HEK293 (cell line): ENCODE results near the gene RNPS1.

ENCODE experiments used
- CTCF ChIA-PET: fragments of 350-600 bp; formaldehyde crosslinking; extraction: SDS; loops from one replicate; lab custom pipeline; 2021; ENCODE audit warnings: antibody characterized with exemption; lab: Yijun Ruan, JAX
- POLR2A ChIA-PET: fragments of 300-600 bp; formaldehyde crosslinking; extraction: SDS; loops from one replicate; lab custom pipeline; 2020; ENCODE audit warnings: antibody characterized with exemption, inconsistent platforms; lab: Yijun Ruan, JAX
- H3K27ac ChIP-seq: fragments of 200-500 bp; sonication (Bioruptor generic); 2 replicates; pipeline ENCODE4 v1.5.1; 2014; ENCODE audit warnings: low read depth, low read length, control low read depth, inconsistent platforms; ENCODE audit errors: extremely low read depth
- H3K36me3 ChIP-seq, 2 experiments: fragments of 200-500 bp in 1 of 2; sonication (Bioruptor generic) in 1 of 2; 1 replicate in 1 of 2; 2 replicates in 1 of 2; pipeline ENCODE4 v1.5.1; 2014 to 2017; ENCODE audit warnings: inconsistent platforms in 2 of 2, low read length in 2 of 2; ENCODE audit not compliant: control insufficient read depth in 2 of 2, insufficient read depth in 1 of 2
- H3K4me1 ChIP-seq: fragments of 200-500 bp; sonication (Bioruptor generic); 2 replicates; pipeline ENCODE4 v1.5.1; 2014; ENCODE audit warnings: mild to moderate bottlenecking, low read length, inconsistent platforms; ENCODE audit not compliant: control insufficient read depth, insufficient read depth
- H3K4me3 ChIP-seq: 2 replicates; pipeline ENCODE4 v1.5.1; 2011; ENCODE audit warnings: low read depth, mild to moderate bottlenecking, control low read depth, low read length, moderate library complexity
- H3K9me3 ChIP-seq: fragments of 200-500 bp; sonication (Bioruptor generic); 2 replicates; pipeline ENCODE4 v1.5.1; 2014; ENCODE audit warnings: low read depth, low read length, inconsistent platforms; ENCODE audit not compliant: control insufficient read depth, insufficient read depth
- GLI2 ChIP-seq: fragments of 450-650 bp; formaldehyde crosslinking; IDR thresholded peaks from 2 replicates; pipeline ENCODE4; 2017; ENCODE audit warnings: missing biosample characterization, missing genetic modification characterization, low read depth, borderline replicate concordance
- GLIS2 ChIP-seq: fragments of 450-650 bp; formaldehyde crosslinking; IDR thresholded peaks from 2 replicates; pipeline ENCODE4 v1.5.1; 2016; ENCODE audit warnings: missing biosample characterization, missing genetic modification characterization
- HOXC10 ChIP-seq: sonication (generic); formaldehyde crosslinking; IDR thresholded peaks from 2 replicates; pipeline ENCODE4 v1.8.1; 2023; ENCODE audit warnings: mild to moderate bottlenecking, missing genetic modification reagents
- KLF8 ChIP-seq: fragments of 450-650 bp; formaldehyde crosslinking; IDR thresholded peaks from 2 replicates; pipeline ENCODE4 v1.5.1; 2016; ENCODE audit warnings: missing biosample characterization, missing genetic modification characterization
- TRIM28 ChIP-seq: IDR thresholded peaks from 2 replicates; pipeline ENCODE4 v1.6.1; 2011; ENCODE audit warnings: low read length, control low read depth, borderline replicate concordance
- YY1 ChIP-seq: fragments of 450-650 bp; formaldehyde crosslinking; IDR thresholded peaks from 2 replicates; pipeline ENCODE4 v1.5.1; 2018; ENCODE audit warnings: missing biosample characterization, missing genetic modification characterization
- YY2 ChIP-seq: fragments of 450-650 bp; formaldehyde crosslinking; IDR thresholded peaks from 2 replicates; pipeline ENCODE4 v1.5.1; 2016; ENCODE audit warnings: missing biosample characterization, missing genetic modification characterization
- ZBTB8A ChIP-seq: fragments of 450-650 bp; formaldehyde crosslinking; IDR thresholded peaks from 2 replicates; pipeline ENCODE4 v1.5.1; 2016; ENCODE audit warnings: missing biosample characterization, missing genetic modification characterization
- ZEB2 ChIP-seq: fragments of 450-650 bp; formaldehyde crosslinking; IDR thresholded peaks from 2 replicates; pipeline ENCODE4 v1.5.1; 2016; ENCODE audit warnings: missing biosample characterization, missing genetic modification characterization
- ZNF10 ChIP-seq: fragments of 450-650 bp; formaldehyde crosslinking; IDR thresholded peaks from 2 replicates; pipeline ENCODE4 v1.5.1; 2017; ENCODE audit warnings: missing biosample characterization, missing genetic modification characterization
- ZNF391 ChIP-seq: fragments of 450-650 bp; formaldehyde crosslinking; IDR thresholded peaks from 2 replicates; pipeline ENCODE4 v1.5.1; 2016; ENCODE audit warnings: low read depth, missing biosample characterization, missing genetic modification characterization, borderline replicate concordance
- ZNF596 ChIP-seq: fragments of 450-650 bp; IDR thresholded peaks from 2 replicates; pipeline ENCODE4 v1.5.0; 2018; ENCODE audit warnings: missing biosample characterization, mild to moderate bottlenecking, missing genetic modification characterization, moderate library complexity
- ZNF629 ChIP-seq: fragments of 450-650 bp; formaldehyde crosslinking; IDR thresholded peaks from 2 replicates; pipeline ENCODE4 v1.5.1; 2017; ENCODE audit warnings: missing biosample characterization, missing genetic modification characterization
- ZNF768 ChIP-seq: fragments of 450-650 bp; formaldehyde crosslinking; IDR thresholded peaks from 2 replicates; pipeline ENCODE4 v1.5.1; 2018; ENCODE audit warnings: missing biosample characterization, mild to moderate bottlenecking, missing genetic modification characterization
- ZNF843 ChIP-seq: fragments of 450-650 bp; formaldehyde crosslinking; IDR thresholded peaks from 2 replicates; pipeline ENCODE4 v1.5.1; 2016; ENCODE audit warnings: missing biosample characterization, missing genetic modification characterization
- ZSCAN23 ChIP-seq: fragments of 450-650 bp; formaldehyde crosslinking; IDR thresholded peaks from 2 replicates; pipeline ENCODE4 v1.5.1; 2016; ENCODE audit warnings: missing biosample characterization, missing genetic modification characterization
- TF ChIP-seq, protein P1 (sequence below): fragments of 450-650 bp; formaldehyde crosslinking; optimal IDR thresholded peaks from 2 replicates; pipeline ENCODE3; 2016; ENCODE audit warnings: missing biosample characterization, mild to moderate bottlenecking, missing genetic modification characterization
- TF ChIP-seq, protein P2 (sequence below): fragments of 450-650 bp; formaldehyde crosslinking; IDR thresholded peaks from 2 replicates; pipeline ENCODE4 v1.5.1; 2016; ENCODE audit warnings: missing biosample characterization, missing genetic modification characterization
- TF ChIP-seq, protein P3 (sequence below): fragments of 450-650 bp; formaldehyde crosslinking; IDR thresholded peaks from 2 replicates; pipeline ENCODE4 v1.5.1; 2016; ENCODE audit warnings: missing biosample characterization, missing genetic modification characterization
- TF ChIP-seq, protein P4 (sequence below): fragments of 450-650 bp; formaldehyde crosslinking; IDR thresholded peaks from 2 replicates; pipeline ENCODE4 v1.5.1; 2016; ENCODE audit warnings: missing biosample characterization, missing genetic modification characterization
- TF ChIP-seq, protein P5 (sequence below): fragments of 450-650 bp; formaldehyde crosslinking; IDR thresholded peaks from 2 replicates; pipeline ENCODE4 v1.5.1; 2017; ENCODE audit warnings: missing biosample characterization, missing genetic modification characterization

Gene RNPS1

DNA sequence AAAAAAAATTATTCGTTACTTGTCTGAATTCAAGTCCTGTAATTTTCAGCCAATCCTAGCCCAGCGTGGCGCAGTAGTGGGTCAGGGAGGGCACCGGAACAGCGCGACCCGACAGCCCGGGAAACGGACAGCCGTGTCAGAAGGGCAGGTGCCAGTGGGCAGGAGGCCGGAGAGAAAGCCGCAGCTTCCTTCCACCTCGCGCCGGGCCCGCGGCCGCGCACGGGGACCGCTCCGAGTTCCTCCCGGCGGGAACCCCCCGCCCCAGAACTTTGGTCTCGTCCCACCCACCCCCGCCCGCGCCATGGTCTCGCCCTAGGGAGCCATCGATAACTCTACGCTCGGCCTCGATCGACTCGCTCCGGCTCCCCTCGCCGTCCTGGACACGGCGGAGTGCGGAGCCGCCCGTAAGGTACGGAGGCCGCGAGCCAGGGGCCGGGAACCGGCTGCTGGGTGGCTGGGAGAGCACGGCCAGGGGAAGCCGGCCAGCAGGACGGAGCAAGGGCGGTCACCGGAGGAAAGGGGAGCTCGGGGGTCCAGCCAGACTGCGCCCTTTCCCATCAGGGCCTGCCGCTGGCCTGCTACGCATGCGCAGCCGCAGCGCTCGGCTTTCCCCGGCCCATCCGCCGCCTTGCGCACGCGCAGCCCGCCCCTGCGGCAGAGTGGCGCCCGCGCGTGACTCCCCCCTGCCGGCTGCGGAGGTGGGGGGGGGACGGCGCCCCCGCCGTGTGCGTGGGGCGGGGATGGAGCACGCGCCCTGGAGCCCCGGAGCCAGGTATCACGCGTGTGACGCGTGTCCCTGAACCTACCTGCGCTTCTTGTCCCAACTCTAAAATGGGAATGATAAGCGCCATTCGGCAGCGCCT, 62.6 kb downstream of the RNPS1 start, which contains the start of gene MLST8:
Gene MLST8, plus strand, starts transcription at position 351 of the 863 bp plus-strand sequence. CDS start 632 bp downstream, outside the sequence.
- Histone ChIP-seq H3K27ac (peak within 1 kb of the TSS; percentile 90), H3K4me3 (peak within 1 kb of the TSS; percentile 96), H3K36me3 (peaks cover 0 to 35% of the 10 kb centered on the region in 2 experiments; a peak in 1 of 3 replicates), H3K9me3 (no peaks in the 10 kb centered on the region), H3K4me1 (no peaks in the 10 kb centered on the region)
- ChIA-PET CTCF (interaction anchor here (0.5 to 1.7 kb wide), 2 partner anchors 11 to 49 kb away, joined by 3 to 6 read pairs; no protein-coding TSS in a partner anchor), POLR2A (interaction anchor here (0.6 to 4.3 kb wide), 10 partner anchors 9 to 262 kb away, joined by 3 to 22 read pairs (median 4); partner anchors contain the start of genes DNASE1L2, PGP, TBL3 and TRAF7)
- TF ChIP-seq YY2 (tag by site-specific recombination) = peak; percentile 76; the same call in 1 of the 2 replicates
- 0 out of 2 replicates have a peak, but pooled peaks have one; percentile 50 for TF ChIP-seq ZSCAN23
- peak; percentile 31; the same call in 1 of the 2 replicates for TF ChIP-seq ZNF10 (tag by site-specific recombination)
- TF ChIP-seq, protein P1, sequence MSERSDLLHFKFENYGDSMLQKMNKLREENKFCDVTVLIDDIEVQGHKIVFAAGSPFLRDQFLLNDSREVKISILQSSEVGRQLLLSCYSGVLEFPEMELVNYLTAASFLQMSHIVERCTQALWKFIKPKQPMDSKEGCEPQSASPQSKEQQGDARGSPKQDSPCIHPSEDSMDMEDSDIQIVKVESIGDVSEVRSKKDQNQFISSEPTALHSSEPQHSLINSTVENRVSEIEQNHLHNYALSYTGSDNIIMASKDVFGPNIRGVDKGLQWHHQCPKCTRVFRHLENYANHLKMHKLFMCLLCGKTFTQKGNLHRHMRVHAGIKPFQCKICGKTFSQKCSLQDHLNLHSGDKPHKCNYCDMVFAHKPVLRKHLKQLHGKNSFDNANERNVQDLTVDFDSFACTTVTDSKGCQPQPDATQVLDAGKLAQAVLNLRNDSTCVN (tag by site-specific recombination) = peak; percentile 83
- TF ChIP-seq, protein P2, sequence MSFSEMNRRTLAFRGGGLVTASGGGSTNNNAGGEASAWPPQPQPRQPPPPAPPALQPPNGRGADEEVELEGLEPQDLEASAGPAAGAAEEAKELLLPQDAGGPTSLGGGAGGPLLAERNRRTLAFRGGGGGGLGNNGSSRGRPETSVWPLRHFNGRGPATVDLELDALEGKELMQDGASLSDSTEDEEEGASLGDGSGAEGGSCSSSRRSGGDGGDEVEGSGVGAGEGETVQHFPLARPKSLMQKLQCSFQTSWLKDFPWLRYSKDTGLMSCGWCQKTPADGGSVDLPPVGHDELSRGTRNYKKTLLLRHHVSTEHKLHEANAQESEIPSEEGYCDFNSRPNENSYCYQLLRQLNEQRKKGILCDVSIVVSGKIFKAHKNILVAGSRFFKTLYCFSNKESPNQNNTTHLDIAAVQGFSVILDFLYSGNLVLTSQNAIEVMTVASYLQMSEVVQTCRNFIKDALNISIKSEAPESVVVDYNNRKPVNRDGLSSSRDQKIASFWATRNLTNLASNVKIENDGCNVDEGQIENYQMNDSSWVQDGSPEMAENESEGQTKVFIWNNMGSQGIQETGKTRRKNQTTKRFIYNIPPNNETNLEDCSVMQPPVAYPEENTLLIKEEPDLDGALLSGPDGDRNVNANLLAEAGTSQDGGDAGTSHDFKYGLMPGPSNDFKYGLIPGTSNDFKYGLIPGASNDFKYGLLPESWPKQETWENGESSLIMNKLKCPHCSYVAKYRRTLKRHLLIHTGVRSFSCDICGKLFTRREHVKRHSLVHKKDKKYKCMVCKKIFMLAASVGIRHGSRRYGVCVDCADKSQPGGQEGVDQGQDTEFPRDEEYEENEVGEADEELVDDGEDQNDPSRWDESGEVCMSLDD = 0 out of 2 replicates have a peak, but pooled peaks have one; percentile 18
- peak; percentile 14; the same call in 1 of the 2 replicates for TF ChIP-seq ZNF843 (tag by site-specific recombination)
- no peak; the same call in 1 of the 2 replicates for TF ChIP-seq TRIM28
- TF ChIP-seq GLIS2 = peak; percentile 59; the same call in 1 of the 2 replicates
- no peak for TF ChIP-seq ZNF768
- TF ChIP-seq, protein P3, sequence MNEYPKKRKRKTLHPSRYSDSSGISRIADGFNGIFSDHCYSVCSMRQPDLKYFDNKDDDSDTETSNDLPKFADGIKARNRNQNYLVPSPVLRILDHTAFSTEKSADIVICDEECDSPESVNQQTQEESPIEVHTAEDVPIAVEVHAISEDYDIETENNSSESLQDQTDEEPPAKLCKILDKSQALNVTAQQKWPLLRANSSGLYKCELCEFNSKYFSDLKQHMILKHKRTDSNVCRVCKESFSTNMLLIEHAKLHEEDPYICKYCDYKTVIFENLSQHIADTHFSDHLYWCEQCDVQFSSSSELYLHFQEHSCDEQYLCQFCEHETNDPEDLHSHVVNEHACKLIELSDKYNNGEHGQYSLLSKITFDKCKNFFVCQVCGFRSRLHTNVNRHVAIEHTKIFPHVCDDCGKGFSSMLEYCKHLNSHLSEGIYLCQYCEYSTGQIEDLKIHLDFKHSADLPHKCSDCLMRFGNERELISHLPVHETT (tag by site-specific recombination) = peak; percentile 61
- no peak for TF ChIP-seq GLI2 (tag by site-specific recombination)
- peak; percentile 46; the same call in 1 of the 2 replicates for TF ChIP-seq KLF8 (tag by site-specific recombination)
- peak; percentile 66 for TF ChIP-seq ZNF629 (tag by site-specific recombination)
- TF ChIP-seq HOXC10 (CRISPR knock-in tag) = 0 out of 2 replicates have a peak, but pooled peaks have one; percentile 9
- TF ChIP-seq ZEB2 (tag by site-specific recombination) = peak; percentile 65
- TF ChIP-seq ZNF391 (tag by site-specific recombination) = peak; percentile 27; the same call in 1 of the 2 replicates
- TF ChIP-seq YY1 (tag by site-specific recombination) = 0 out of 2 replicates have a peak, but pooled peaks have one; percentile 9
- TF ChIP-seq, protein P4, sequence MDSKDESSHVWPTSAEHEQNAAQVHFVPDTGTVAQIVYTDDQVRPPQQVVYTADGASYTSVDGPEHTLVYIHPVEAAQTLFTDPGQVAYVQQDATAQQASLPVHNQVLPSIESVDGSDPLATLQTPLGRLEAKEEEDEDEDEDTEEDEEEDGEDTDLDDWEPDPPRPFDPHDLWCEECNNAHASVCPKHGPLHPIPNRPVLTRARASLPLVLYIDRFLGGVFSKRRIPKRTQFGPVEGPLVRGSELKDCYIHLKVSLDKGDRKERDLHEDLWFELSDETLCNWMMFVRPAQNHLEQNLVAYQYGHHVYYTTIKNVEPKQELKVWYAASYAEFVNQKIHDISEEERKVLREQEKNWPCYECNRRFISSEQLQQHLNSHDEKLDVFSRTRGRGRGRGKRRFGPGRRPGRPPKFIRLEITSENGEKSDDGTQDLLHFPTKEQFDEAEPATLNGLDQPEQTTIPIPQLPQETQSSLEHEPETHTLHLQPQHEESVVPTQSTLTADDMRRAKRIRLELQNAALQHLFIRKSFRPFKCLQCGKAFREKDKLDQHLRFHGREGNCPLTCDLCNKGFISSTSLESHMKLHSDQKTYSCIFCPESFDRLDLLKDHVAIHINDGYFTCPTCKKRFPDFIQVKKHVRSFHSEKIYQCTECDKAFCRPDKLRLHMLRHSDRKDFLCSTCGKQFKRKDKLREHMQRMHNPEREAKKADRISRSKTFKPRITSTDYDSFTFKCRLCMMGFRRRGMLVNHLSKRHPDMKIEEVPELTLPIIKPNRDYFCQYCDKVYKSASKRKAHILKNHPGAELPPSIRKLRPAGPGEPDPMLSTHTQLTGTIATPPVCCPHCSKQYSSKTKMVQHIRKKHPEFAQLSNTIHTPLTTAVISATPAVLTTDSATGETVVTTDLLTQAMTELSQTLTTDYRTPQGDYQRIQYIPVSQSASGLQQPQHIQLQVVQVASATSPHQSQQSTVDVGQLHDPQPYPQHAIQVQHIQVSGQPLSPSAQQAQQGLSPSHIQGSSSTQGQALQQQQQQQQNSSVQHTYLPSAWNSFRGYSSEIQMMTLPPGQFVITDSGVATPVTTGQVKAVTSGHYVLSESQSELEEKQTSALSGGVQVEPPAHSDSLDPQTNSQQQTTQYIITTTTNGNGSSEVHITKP (tag by site-specific recombination) = peak; percentile 99
- peak; percentile 10; the same call in 1 of the 2 replicates for TF ChIP-seq ZNF596 (tag by site-specific recombination)
- TF ChIP-seq ZBTB8A (tag by site-specific recombination) = 0 out of 2 replicates have a peak, but pooled peaks have one; percentile 27
- TF ChIP-seq, protein P5, sequence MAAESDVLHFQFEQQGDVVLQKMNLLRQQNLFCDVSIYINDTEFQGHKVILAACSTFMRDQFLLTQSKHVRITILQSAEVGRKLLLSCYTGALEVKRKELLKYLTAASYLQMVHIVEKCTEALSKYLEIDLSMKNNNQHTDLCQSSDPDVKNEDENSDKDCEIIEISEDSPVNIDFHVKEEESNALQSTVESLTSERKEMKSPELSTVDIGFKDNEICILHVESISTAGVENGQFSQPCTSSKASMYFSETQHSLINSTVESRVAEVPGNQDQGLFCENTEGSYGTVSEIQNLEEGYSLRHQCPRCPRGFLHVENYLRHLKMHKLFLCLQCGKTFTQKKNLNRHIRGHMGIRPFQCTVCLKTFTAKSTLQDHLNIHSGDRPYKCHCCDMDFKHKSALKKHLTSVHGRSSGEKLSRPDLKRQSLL (tag by site-specific recombination) = 0 out of 2 replicates have a peak, but pooled peaks have one; percentile 3
